WI38 (cell line): Measurements from ENCODE around the gene PLEKHA7.
"Not testable (repeated sequence)": the region's sequence is repeated elsewhere in the genome, so short reads cannot be mapped to it uniquely, and the experiment has no call there.

Experiments used
- H3K4me3 ChIP-seq: 2 replicates; pipeline ENCODE4 v1.5.1; 2011; ENCODE audit warnings: low read depth, mild to moderate bottlenecking, control low read depth, low read length
- TF ChIP-seq, protein P1 (sequence below): IDR thresholded peaks from 2 replicates; pipeline ENCODE4 v1.5.1; 2012; ENCODE audit warnings: low read depth, mild to moderate bottlenecking, control low read depth, low read length

Gene PLEKHA7

DNA sequence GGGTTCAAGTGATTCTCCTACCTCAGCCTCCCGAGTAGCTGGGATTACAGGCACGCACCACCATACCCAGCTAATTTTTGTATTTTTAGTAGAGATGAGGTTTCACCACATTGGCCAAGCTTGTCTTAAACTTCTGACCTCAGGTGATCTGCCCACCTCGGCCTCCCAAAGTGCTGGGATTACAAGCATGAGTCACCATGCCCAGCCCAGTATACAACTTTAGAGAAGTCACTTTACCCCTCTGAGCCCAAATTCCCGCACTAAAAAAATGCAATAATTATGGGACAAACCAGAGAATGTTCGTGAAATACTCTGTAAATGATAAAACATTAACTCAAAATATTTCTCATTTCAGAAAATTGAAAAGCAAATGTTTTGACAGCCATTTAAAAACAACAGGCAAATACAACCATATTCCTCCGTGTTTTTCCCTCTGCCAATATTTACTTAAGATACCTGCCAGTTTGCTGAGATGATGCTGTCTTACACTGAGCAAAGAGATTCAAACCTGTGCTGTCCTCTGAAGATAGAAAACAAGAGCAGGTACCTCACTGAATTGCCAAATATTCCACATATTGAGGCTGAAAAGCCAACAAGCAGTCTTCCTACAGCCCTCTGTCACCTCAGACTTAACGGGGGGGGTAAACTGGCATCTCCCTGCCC lies 9.6 kb downstream of the PLEKHA7 start:
- TF ChIP-seq, protein P1, sequence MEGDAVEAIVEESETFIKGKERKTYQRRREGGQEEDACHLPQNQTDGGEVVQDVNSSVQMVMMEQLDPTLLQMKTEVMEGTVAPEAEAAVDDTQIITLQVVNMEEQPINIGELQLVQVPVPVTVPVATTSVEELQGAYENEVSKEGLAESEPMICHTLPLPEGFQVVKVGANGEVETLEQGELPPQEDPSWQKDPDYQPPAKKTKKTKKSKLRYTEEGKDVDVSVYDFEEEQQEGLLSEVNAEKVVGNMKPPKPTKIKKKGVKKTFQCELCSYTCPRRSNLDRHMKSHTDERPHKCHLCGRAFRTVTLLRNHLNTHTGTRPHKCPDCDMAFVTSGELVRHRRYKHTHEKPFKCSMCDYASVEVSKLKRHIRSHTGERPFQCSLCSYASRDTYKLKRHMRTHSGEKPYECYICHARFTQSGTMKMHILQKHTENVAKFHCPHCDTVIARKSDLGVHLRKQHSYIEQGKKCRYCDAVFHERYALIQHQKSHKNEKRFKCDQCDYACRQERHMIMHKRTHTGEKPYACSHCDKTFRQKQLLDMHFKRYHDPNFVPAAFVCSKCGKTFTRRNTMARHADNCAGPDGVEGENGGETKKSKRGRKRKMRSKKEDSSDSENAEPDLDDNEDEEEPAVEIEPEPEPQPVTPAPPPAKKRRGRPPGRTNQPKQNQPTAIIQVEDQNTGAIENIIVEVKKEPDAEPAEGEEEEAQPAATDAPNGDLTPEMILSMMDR: no peak
- no peak overlapping the region for H3K4me3 ChIP-seq

DNA sequence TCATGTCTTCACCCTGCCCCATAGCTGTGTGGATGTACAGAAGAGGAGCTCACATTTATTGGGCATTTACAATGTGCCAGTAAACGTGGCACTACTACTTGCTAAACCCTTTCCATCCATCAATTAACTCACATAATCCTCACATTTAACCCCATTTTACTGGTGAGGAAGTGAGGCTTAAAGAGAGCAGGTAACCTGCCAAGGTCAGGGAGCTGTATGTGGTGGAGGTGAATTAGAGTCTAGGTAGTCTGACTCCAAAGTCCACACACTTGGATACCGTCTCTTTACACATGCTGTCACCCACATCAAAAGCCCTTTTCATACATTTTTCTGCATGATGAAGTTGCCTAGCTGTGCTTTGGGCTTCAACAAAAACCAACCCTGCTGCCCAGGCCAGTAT lies 10.8 kb downstream of the PLEKHA7 start:
- TF ChIP-seq, protein P1: no peak
- no peak overlapping the region for H3K4me3 ChIP-seq

DNA sequence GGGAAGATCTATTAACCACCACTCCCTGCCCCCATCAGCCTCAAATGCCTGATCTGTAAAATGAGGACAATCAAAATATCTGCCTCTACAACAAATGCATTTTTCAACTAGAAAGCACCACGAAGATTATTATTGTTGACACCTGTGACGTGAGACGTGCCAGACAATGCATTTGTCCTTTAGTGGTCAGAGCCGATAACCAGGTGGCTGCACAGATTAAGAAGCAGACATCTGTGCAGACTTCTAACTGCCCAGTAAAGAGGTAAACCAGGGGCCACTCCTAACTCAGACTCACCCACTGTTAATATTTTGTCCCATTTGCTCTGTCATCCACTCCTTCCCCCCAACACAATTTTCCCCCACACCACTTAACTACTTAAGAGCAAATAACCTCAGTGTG lies 11.7 kb downstream of the PLEKHA7 start:
- TF ChIP-seq, protein P1: no peak
- no peak overlapping the region for H3K4me3 ChIP-seq

DNA sequence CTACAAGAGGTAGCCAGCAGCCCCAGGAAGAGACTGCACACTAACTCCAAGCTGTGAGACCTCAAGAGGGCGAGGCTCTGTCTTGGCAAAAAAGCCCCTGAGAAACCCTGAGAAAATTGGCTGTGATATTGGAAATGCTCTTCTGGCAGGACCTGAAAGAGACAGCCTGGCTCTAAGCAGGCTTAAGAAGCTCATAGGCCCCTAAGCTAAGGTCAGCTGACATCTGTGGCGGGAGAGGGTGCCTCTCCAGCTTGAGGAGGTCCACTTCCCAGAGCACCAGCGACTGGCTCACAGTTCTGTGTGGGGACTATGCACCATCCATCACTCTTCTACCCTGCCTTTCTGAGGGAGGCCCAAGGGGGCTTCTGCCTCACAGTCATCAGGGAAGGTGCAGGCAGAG lies 12.4 kb downstream of the PLEKHA7 start:
- H3K4me3 ChIP-seq: no peak overlapping the region
- TF ChIP-seq, protein P1: no peak

DNA sequence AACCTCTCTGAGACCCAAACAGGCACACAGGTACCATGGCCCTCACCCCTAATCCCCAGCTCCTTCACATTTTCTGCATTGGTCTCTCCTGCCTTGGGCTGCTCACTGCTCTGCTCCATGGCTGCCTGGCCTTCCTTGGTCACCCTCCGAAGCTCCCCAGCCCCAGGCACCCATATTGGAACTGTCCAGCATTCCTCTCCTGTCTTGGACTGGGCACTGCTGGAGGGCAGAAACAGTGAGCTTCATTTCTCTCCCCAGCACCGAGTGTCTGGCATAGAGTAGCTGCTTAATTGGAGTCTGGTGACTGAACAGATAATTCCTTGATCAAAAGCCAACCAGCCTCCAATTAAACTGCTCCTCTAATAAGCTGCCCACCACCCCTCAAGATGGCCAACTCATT lies 13.2 kb downstream of the PLEKHA7 start:
- TF ChIP-seq, protein P1: no peak
- H3K4me3 ChIP-seq: no peak overlapping the region

DNA sequence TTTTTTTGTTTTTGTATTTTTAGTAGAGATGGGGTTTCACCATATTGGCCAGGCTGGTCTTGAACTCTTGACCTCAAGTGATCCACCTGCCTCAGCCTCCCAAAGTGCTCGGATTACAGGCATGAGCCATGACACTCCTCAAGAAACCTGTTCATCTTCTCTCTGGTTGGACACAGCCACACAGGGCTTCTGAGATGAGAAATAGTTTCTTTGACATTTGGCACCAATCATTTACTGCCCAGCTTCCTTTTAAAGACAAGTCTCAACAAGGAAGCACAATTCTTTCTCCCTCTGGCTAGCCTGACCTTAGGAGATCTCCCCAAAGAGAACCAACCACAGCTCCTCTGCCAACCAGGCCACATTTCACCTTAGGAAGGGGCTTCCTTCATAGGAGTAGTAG lies 14.0 kb downstream of the PLEKHA7 start:
- not testable (repeated sequence) for H3K4me3 ChIP-seq

DNA sequence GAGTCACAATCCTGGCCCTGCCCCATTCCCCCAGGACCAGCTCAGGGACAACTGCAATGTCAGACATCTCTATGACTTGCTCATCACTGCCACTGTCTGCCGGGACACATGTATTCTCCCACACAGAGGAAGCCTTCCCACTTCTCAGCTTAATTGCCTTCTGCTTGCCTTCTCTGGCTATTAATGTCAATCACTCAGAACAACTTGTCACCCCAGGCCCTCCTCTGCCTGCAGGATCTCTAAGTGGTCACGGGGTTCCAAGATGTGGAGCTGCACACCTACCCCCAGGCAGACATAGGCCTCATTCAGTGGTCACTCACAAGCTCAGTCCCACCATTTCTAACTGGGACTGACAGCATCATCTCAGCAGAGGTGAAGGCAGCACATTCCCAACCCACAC lies 15.1 kb downstream of the PLEKHA7 start:
- TF ChIP-seq, protein P1: no peak
- H3K4me3 ChIP-seq: no peak overlapping the region

DNA sequence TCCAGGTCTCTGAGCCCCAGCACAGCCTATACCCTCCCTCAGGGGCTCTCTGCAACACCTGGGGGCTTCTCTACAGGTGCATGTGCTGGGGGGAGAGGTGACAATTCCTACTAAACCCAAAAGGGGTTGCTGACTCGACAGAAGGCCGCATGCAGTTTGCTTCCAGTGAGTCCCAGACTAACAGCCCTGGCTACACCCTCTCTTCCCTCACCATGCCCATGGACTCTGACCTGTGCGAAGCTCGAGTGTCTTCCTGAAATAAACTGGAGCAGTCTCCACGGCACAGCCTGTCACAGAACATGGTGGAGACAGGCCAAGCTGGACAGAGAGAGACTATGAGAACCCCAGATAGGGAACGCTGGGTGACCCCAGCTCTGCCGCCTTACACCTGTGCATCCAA lies 16.6 kb downstream of the PLEKHA7 start:
- TF ChIP-seq, protein P1: no peak

More for the DNA sequence above, 16.6 kb downstream of the PLEKHA7 start:
- H3K4me3 ChIP-seq: no peak overlapping the region
